NCI-H128 (cell line): ENCODE results near the gene DERL2.

ENCODE experiments used
- DNase-seq: peaks from one replicate; lab custom pipeline; 2025; ENCODE audit not compliant: unreplicated experiment; lab: John Stamatoyannopoulos, UW

DERL2 gene

GRCh38 chr17:5485270-5486205 is at the start of gene DERL2:
DERL2 (minus strand) TSS chr17:5486178; CDS start chr17:5486161, 17 bp downstream.
- DNase-seq = no peak

- DNase-seq = no peak
Observed at GRCh38 chr17:5535436-5535835, 49.5 kb upstream of the DERL2 start.

- no peak for DNase-seq
Observed at GRCh38 chr17:5533486-5534315, 47.7 kb upstream of the DERL2 start.

- DNase-seq = no peak
Observed at GRCh38 chr17:5532581-5532980, 46.6 kb upstream of the DERL2 start.

DNA sequence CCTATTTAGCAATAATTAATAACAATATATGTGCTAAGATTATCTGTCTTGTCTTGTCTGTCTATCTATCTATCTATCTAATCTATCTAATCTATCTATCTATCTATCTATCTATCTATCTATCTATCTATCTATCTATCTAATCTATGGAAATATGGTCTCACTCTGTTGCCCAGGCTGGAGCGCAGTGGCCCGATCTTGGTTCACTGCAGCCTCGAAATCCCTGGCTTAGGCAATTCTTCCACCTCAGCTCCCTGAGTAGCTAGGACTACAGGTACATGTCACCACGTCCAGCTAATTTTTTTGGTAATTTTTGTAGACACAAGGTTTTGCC is 45.1 kb upstream of the DERL2 start:
- DNase-seq = no peak

DNA sequence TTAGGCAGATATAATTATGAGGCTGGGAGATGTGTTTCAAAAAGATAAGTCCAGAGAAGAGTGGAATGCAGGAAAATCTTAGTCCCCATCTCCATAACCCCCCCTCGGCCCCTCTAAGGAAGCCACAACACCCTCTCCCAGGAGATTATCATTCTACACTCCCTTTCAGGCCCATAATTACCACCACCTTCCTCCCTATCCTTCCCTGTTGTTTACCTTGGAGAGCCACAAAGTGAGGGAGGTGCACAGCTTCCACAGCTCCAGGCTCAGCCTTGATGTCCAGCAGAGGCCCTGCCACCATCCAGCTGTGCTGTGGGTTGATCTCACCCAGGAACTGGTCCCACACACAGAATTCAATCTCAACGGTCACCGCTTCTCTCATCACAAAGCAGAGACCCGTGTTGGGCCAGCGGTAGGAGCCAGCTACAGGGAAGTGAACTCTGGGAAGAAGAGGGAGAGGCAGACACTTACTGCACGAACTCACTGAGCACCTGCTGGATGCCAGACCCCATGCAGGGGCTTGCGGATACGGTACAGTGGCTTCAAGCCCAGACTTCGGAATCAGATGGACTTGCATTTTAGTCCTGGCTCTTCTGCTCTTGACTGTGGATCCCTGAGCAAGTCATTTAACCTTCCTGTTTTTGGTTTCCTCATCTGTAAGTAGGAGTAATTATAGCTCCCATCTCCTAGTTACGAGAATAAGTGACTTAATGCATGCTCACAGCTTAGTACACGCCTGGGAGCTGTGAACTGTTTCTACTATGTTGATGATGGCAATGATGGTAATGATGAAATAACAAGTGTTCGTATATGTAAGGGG is 44.5 kb upstream of the DERL2 start:
- DNase-seq = no peak

GRCh38 chr17:5527601-5528250 is 41.7 kb upstream of the DERL2 start:
- DNase-seq = no peak

- DNase-seq = no peak
Observed at GRCh38 chr17:5526821-5527598, 41.0 kb upstream of the DERL2 start.

DNA sequence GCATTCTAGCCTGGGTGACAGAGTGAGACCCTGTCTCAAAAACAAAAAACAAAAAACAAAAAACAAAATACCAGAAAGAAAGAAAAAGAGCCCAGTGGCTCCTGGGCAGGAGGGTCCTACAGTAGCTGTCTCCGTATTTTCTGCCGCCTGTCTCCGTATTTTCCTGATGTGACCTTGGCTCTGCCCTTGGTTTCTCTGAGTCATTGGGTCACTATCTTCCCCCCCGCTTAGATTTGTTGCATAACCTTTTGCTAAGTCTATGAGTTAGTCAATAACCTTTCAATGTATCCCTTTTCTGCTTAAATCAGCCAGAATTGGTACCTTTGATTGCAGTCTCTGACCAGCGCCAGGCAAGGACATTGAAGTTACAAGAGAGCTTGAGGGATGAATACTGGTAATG is 37.3 kb upstream of the DERL2 start:
- DNase-seq = no peak

DNA sequence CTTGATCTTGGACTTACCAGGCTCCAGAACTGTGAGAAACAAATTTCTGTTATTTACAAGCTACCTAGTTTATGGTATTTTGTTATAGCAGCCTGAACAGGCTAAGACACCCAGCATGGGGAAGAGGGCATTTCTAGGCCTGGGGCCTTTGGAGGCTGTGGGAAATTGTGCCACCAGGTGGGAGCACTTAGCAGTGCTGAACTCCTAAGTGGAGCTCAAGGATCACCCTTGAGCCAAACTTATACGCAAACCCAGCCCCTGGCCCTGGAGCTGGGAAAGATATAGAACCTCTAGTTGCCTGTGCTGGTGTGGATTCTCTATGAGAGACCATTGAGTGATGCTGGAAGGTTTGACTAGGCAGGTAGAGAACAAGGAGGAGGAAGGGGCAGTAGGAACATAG is 36.5 kb upstream of the DERL2 start:
- DNase-seq = no peak

DNA sequence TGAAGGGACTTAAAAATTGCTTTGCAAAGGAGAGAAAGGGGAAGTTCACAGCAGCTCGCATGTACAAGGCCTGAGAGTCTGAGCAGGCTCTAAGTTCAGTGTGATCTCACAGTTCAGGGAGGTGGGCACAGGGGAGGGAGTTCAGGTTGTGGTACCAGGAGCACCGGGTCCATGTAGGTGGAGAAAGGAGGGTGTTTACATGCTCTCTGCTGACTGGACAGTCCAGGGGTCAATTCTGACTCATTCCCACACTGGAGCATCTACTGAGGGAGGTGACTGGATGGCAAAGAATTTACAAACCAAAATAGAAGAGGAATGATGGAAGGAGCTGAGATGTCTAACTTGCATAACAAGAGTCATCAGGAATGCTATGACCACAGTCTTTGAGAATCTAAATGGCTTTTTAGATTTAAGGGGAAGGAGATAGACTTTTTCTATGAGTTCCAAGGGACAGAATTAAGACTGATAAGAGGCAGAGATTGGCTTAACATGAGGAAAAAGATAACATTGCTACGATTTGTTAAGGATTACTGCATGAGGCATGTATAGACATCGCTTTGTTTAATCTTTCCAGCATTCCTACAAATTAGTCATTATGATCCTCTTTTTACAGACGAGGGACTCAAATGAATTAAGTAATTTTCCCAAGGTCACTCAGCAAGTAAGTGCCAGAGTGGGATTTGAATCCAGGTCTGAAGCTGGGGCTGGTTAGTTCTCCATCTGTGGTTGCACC is 30.2 kb upstream of the DERL2 start:
- DNase-seq = no peak

- no peak for DNase-seq
Observed at GRCh38 chr17:5514976-5515375, 29.0 kb upstream of the DERL2 start.

GRCh38 chr17:5513628-5514027 is 27.6 kb upstream of the DERL2 start:
- DNase-seq = no peak

GRCh38 chr17:5511401-5512225 is 25.6 kb upstream of the DERL2 start:
- no peak for DNase-seq

- DNase-seq = no peak
Observed at GRCh38 chr17:5510771-5511170, 24.8 kb upstream of the DERL2 start.

DNA sequence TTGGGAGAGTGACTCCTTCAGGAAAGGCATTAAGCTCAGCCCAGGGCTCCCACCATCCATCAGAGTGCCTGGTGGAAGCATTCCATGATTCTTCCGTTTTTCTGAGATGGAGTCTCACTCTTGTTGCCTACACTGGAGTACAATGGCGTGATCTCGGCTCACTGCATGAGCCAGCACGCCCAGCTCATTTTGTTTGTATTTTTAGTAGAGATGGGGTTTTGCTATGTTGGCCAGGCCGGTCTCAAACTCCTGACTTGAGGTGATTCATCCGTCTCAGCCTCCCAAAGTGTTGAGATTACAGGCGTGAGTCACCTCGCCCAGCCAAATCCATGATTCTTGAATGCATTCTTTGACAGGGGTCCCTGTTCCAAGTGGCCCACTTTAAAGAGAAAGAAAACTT is 23.5 kb upstream of the DERL2 start:
- DNase-seq = no peak

DNA sequence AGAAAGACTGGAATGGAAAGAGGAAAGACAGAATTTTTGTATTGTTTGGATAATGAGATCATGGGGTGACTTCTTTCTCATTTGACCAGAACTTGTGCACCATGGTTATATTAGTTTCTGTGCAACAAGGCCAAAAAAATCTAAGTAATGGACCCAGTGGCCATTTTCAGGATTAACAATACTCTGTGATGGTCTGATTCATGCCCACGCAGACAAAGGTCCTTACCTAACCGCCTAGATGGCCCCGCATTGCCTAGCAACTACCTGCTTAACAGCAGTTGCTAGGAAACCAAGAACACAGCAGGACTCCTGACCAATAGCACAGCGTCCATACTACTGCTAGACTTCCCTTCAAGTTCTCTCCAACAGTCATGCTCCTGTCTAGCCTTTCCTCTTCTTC is 22.8 kb upstream of the DERL2 start:
- no peak for DNase-seq

DNA sequence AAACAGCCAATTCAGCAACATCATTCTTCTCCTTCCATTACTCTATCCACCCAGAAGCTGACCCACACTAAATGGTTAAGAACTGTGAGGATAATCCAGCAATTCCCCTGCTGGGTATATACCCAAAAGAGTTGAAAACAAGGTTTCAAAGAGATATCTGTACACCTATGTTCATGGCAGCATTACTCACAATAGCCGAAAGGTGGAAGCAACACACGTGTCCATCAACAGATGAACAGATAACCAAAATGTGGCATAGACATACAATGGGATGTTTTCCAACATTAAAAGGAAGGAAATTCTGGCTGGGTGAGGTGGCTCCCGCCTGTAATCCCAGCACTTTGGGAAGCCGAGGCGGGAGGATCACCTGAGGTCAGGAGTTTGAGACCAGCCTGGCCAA is 20.3 kb upstream of the DERL2 start:
- no peak for DNase-seq

DNA sequence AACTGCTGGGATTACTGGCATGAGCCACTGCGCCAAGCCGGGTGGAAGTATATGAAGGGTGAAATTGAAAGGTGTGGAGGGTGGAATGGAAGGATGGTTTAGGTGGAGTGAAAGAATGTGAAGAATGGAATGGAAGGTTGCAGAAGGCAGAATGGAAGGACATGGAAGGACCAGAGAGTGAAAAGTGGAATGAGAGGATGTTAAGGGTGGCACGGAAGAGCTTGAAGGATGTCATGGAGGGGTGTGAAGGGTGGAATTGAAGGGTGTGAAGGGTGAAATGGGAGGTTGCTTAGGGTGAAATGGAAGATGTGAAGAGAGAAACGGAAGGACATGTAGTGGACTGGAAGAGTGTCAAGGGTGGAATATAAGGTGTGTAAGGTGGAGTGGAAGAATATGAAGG is 16.6 kb upstream of the DERL2 start:
- DNase-seq = no peak
